Endothelial cell of umbilical vein (primary cell): ENCODE data around the gene GET4. TPM values are rescaled to one million over a fixed set of nuclear protein-coding genes. Genes with fewer than 3 reads are reported as not detected.

Experiments used
- BruUV-seq: library from RNA; stranded (reverse); fragments of 400-500 nt; replicated peaks from 2 replicates; lab custom pipeline; 2021; lab: Mats Ljungman, UMichigan
- CTCF ChIA-PET: fragments of 300-600, 350-600 bp; sonication (Branson Sonifier 250); formaldehyde crosslinking; loops from one replicate; lab custom pipeline; 2021; ENCODE audit warnings: antibody characterized with exemption, inconsistent platforms; lab: Charles Lee
- POLR2A ChIA-PET: fragments of 300-600, 350-600 bp; sonication (Branson Sonifier 250); formaldehyde crosslinking; loops from one replicate; lab custom pipeline; 2021; ENCODE audit warnings: antibody characterized with exemption, inconsistent platforms; lab: Charles Lee
- DNase-seq: peaks from one replicate; pipeline ENCODE4 v3.0.0-alpha.2; 2011; ENCODE audit warnings: low read depth, low spot score
- FAIRE-seq: peaks from 2 replicates; lab custom pipeline; 2011; peaks lifted over from hg19 to GRCh38; lab: Jason Lieb, UNC
- H2AFZ ChIP-seq: 2 replicates; pipeline ENCODE4 v1.6.0; 2012; ENCODE audit warnings: low read depth, low read length, control low read depth, inconsistent platforms
- H3K27ac ChIP-seq: 2 replicates; pipeline ENCODE4 v1.5.1; 2011; ENCODE audit warnings: low read depth, mild to moderate bottlenecking, control low read depth, low read length, moderate library complexity; ENCODE audit not compliant: insufficient read depth
- H3K27me3 ChIP-seq, 2 experiments: 2 replicates each; pipeline versions ENCODE4 v1.6.0 to v1.6.1; 2011; ENCODE audit warnings: low read length in 2 of 2, mixed read lengths in 1 of 2; ENCODE audit not compliant: control insufficient read depth in 2 of 2, insufficient read depth in 2 of 2
- H3K36me3 ChIP-seq, 2 experiments: 2 replicates in 1 of 2; 3 replicates in 1 of 2; pipeline ENCODE4 v1.5.1; 2011; ENCODE audit warnings: low read length in 2 of 2, mild to moderate bottlenecking in 1 of 2, moderate library complexity in 1 of 2; ENCODE audit not compliant: control insufficient read depth in 2 of 2, insufficient read depth in 2 of 2; ENCODE audit errors: extremely low read depth in 1 of 2
- H3K4me1 ChIP-seq: 3 replicates; pipeline ENCODE4 v1.5.1; 2011; ENCODE audit warnings: mild to moderate bottlenecking, low read length; ENCODE audit not compliant: control insufficient read depth, insufficient read depth; ENCODE audit errors: extremely low read depth
- H3K4me2 ChIP-seq: 2 replicates; pipeline ENCODE4 v1.6.1; 2011; ENCODE audit warnings: low read length, control low read depth, mixed read lengths; ENCODE audit not compliant: insufficient read depth
- H3K4me3 ChIP-seq, 3 experiments: fragments of 200-600 bp in 1 of 3; sonication (generic), shearing (Covaris generic) in 1 of 3; replicated peaks in 1 of 3; 2 replicates each; pipeline ENCODE4 v1.5.1; 2011 to 2016; ENCODE audit warnings: control low read depth in 3 of 3, low read length in 3 of 3, mild to moderate bottlenecking in 2 of 3, inconsistent platforms in 1 of 3, low read depth in 1 of 3, moderate library complexity in 1 of 3; ENCODE audit not compliant: insufficient read depth in 1 of 3
- H3K79me2 ChIP-seq: 2 replicates; pipeline ENCODE4 v1.6.0; 2012; ENCODE audit warnings: low read length, inconsistent platforms; ENCODE audit not compliant: control insufficient read depth, insufficient read depth
- H3K9ac ChIP-seq: replicated peaks from 2 replicates; pipeline ENCODE3; 2011; ENCODE audit warnings: low read length, control low read depth; ENCODE audit not compliant: insufficient read depth; ENCODE audit errors: extremely low read depth
- H3K9me1 ChIP-seq: replicated peaks from 3 replicates; pipeline ENCODE4 v1.6.0; 2011; ENCODE audit warnings: mild to moderate bottlenecking, low read length; ENCODE audit not compliant: control insufficient read depth, insufficient read depth; ENCODE audit errors: extremely low read depth
- H3K9me3 ChIP-seq: replicated peaks from 2 replicates; pipeline ENCODE4 v1.5.1; 2012; ENCODE audit warnings: low read length, inconsistent platforms; ENCODE audit not compliant: control insufficient read depth, insufficient read depth
- H4K20me1 ChIP-seq: replicated peaks from 2 replicates; pipeline ENCODE3; 2011; ENCODE audit warnings: mild to moderate bottlenecking, low read length; ENCODE audit not compliant: control insufficient read depth, insufficient read depth; ENCODE audit errors: extremely low read depth
- EZH2 ChIP-seq: IDR thresholded peaks from 2 replicates; pipeline ENCODE4 v1.6.1; 2012; ENCODE audit warnings: borderline replicate concordance, low read depth, mild to moderate bottlenecking, moderate library complexity, low read length, inconsistent platforms; ENCODE audit not compliant: severe bottlenecking
- FOS ChIP-seq: IDR thresholded peaks from 2 replicates; pipeline ENCODE4 v1.6.1; 2011; ENCODE audit warnings: mild to moderate bottlenecking, low read length, moderate library complexity, borderline replicate concordance; ENCODE audit not compliant: insufficient read depth
- GATA2 ChIP-seq: IDR thresholded peaks from 2 replicates; pipeline ENCODE4 v1.7.0; 2011; ENCODE audit warnings: low read depth, mild to moderate bottlenecking, moderate library complexity, mixed read lengths, low read length; ENCODE audit not compliant: insufficient read length, insufficient read depth
- JUN ChIP-seq: IDR thresholded peaks from 2 replicates; pipeline ENCODE4 v1.6.1; 2011; ENCODE audit warnings: borderline replicate concordance, low read depth; ENCODE audit not compliant: insufficient read length, insufficient read depth
- MYC ChIP-seq: IDR thresholded peaks from one replicate; pipeline ENCODE4 v1.6.1; 2011; ENCODE audit warnings: mild to moderate bottlenecking, low read depth, low read length
- POLR2A ChIP-seq: IDR thresholded peaks from 2 replicates; pipeline ENCODE4 v1.6.1; 2012; ENCODE audit warnings: low read depth, mild to moderate bottlenecking, control low read depth, low read length
- POLR2AphosphoS5 ChIP-seq: IDR thresholded peaks from 2 replicates; pipeline ENCODE4 v1.6.1; 2012; ENCODE audit warnings: low read depth, mild to moderate bottlenecking, control low read depth, low read length, moderate library complexity; ENCODE audit not compliant: insufficient read depth
- dilution Hi-C: fragments of 300-500 bp; cut with MboI; formaldehyde crosslinking; loops from one replicate; pipeline ENCODE4 v1.15.0; 2019; ENCODE audit warnings: low sequenced_read_pairs; ENCODE audit not compliant: extremely low pct_ligation_motif_present
- intact Hi-C: fragments of 100-400 bp; cut with micrococcal nuclease; formaldehyde crosslinking; loops from one replicate; pipeline ENCODE4 v1.10.0; 2022
- polyA plus RNA-seq, 4 experiments: library from polyadenylated mRNA; depleted of rRNA in 3 of 4; stranded (reverse) in 3 of 4; unstranded in 1 of 4; fragments of >200 nt; gene quantifications; 2 replicates each; pipeline versions ENCODE4 v1.2.1 to v1.2.3, GENCODE V29; 2011 to 2012; ENCODE audit warnings: missing spikeins in 1 of 4
- total RNA-seq: library from RNA; stranded (reverse); gene quantifications from 2 replicates; pipeline ENCODE4 v1.2.3, GENCODE V29; 2021
- TF ChIP-seq, protein P1 (sequence below): IDR thresholded peaks from 2 replicates; pipeline ENCODE4 v1.6.1; 2011; ENCODE audit not compliant: insufficient read depth, insufficient read length
- TF ChIP-seq, protein P2 (sequence below), 2 donors: IDR thresholded peaks; 1 replicate in 1 of 2; 2 replicates in 1 of 2; pipeline ENCODE4 v1.5.1; 2011; ENCODE audit warnings: low read length in 2 of 2, mild to moderate bottlenecking in 2 of 2, moderate library complexity in 2 of 2, control low read depth in 1 of 2, inconsistent platforms in 1 of 2, low read depth in 1 of 2; ENCODE audit not compliant: insufficient read depth in 1 of 2; ENCODE audit errors: extremely low read depth in 1 of 2

The GET4 gene
- total and polyA plus RNA-seq, 2 donors (not counting 3 experiments of a cell fraction or from before 2014, with no cell fraction given) = 48.4 to 58.1 TPM

DNA sequence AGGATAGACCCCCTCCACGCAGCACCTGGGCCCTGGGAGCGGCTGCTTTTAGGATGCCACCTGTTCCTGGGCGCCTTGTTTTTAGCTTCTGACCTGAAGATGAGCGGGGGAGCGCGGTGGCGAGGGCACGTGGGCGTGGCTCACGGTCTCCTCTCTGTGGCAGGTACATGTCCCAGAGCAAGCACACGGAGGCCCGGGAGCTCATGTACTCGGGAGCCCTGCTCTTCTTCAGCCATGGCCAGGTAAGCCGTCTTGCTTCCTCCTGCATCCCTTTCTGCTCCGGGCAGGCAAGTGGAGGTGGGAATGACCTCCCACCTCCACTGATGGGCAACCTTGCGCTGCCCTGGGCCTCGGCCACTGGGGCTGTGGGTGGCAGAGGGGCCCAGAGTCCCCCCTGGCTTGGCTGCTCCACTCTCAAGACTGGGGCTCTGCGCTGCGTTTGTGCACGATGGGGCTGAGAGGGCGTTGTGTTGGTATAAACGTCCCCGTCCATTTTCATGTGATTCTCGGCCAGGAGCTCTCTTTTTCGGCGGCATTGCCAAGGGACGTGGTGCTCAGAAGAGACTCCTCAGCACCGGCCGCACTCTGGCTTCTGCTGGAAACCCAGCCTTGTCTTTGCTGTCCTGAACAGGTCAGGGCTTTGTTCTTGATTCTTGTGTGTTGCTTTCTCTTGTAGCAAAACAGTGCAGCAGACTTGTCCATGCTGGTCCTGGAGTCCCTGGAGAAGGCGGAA is 9.7 kb downstream of the GET4 start:
- Histone ChIP-seq H4K20me1 (no peaks in the 10 kb centered on the region), H3K9me1 (no peaks in the 10 kb centered on the region), H2AFZ (no peak overlapping the region), H3K9me3 (no peaks in the 10 kb centered on the region), H3K27ac (no peak overlapping the region), H3K36me3 (peaks cover 8 to 38% of the 10 kb centered on the region in 2 experiments), H3K9ac (no peak overlapping the region), H3K4me1 (no peaks in the 10 kb centered on the region), H3K79me2 (peaks cover 52% of the 10 kb centered on the region), H3K27me3 (no peaks in the 10 kb centered on the region), H3K4me3 (no peak overlapping the region), H3K4me2 (no peak overlapping the region)
- POLR2A ChIA-PET = no interaction called here
- dilution Hi-C loops (no loop called here), intact Hi-C loops (no loop called here)
- TF ChIP-seq GATA2 (no peak), EZH2 (no peak), MYC (no peak), POLR2A (no peak), FOS (no peak), POLR2AphosphoS5 (no peak), JUN (no peak)
- TF ChIP-seq, protein P1, sequence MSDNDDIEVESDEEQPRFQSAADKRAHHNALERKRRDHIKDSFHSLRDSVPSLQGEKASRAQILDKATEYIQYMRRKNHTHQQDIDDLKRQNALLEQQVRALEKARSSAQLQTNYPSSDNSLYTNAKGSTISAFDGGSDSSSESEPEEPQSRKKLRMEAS = no peak
- TF ChIP-seq, protein P2, sequence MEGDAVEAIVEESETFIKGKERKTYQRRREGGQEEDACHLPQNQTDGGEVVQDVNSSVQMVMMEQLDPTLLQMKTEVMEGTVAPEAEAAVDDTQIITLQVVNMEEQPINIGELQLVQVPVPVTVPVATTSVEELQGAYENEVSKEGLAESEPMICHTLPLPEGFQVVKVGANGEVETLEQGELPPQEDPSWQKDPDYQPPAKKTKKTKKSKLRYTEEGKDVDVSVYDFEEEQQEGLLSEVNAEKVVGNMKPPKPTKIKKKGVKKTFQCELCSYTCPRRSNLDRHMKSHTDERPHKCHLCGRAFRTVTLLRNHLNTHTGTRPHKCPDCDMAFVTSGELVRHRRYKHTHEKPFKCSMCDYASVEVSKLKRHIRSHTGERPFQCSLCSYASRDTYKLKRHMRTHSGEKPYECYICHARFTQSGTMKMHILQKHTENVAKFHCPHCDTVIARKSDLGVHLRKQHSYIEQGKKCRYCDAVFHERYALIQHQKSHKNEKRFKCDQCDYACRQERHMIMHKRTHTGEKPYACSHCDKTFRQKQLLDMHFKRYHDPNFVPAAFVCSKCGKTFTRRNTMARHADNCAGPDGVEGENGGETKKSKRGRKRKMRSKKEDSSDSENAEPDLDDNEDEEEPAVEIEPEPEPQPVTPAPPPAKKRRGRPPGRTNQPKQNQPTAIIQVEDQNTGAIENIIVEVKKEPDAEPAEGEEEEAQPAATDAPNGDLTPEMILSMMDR (IDR thresholded peaks at IDR 0.05; ENCODE audit: extremely low read depth in 1 of 2, insufficient read depth in 1 of 2, low read depth in 1 of 2, low read length in 2 of 2) = no peak
- DNase-seq = no peak
- FAIRE-seq = no peak
- CTCF ChIA-PET = no interaction called here
- no TSS peak for BruUV-seq
